ENCODE data around the gene BBS12.

GRCh38 chr4:122744229-122744628 is 11.7 kb downstream of the BBS12 start:
- no peak for TF ChIP-seq POLR2A (IDR thresholded peaks at IDR 0.05)
- TF ChIP-seq POLR2AphosphoS5 (IDR thresholded peaks at IDR 0.05) = peak; percentile 30

Data from prostate gland (tissue), 1 donor.